GM19035 (cell line): ENCODE data around the gene PLA2G2D.
A peak's percentile ranks its signal among the peaks of the same experiment; 100 is the strongest.
"Not testable (repeated sequence)": the region's sequence is repeated elsewhere in the genome, so short reads cannot be mapped to it uniquely, and the experiment has no call there.

Source experiments
- ATAC-seq: cut with Tn5 transposase; IDR thresholded peaks from one replicate; pipeline ENCODE4 v1.9.1; 2021; ENCODE audit not compliant: unreplicated experiment

The PLA2G2D gene

DNA sequence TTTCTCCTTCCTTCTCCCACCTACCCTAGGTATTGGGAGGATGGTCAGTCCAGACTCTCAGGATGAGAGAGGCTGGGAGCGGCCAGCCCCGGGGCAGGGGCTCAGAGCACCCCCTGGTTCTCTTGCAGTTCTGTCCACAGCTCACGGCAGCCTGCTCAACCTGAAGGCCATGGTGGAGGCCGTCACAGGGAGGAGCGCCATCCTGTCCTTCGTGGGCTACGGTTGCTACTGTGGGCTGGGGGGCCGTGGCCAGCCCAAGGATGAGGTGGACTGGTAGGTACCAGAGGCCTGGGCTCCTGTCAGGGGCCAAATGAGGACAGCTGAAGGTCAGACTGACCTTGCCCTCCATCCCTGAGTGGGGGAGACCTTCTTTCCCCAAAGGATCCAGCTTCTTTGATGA is 24.0 kb upstream of the PLA2G2D start:
- ATAC-seq = no peak

DNA sequence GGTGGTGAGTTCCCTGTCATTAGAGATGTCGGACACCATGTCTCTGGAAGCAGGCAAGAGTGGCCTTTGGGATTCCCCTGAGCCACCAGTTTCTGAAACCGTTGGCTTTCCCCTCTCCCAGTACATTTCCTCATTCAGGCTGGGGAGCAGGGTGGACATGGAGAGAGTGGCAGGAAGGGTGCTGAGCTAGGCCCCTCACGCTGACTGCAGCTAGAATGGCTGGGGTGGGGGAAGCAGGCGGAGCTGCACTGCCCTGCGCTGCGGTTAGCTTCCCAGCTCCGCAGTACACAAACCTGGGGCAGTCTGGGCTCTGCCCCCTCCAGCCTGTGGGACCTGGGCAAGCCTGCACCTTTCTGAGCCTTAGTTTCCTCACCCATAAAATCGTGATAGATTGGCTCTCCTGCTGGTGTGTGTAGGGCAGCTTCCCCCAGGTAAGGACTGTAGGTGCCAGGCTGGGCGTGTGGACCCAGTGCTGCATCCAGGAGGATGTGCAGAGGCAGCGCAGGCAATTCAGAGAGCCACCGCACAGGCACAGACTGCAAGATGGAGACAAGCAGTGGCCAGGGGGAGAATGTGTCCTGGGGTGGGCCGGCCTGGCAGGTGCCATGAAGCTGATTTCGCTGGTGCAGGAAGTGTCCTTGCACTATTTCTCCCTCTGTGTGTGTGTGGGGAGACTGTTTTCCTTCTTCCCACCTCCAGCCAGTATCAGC is 22.8 kb upstream of the PLA2G2D start:
- no peak for ATAC-seq

DNA sequence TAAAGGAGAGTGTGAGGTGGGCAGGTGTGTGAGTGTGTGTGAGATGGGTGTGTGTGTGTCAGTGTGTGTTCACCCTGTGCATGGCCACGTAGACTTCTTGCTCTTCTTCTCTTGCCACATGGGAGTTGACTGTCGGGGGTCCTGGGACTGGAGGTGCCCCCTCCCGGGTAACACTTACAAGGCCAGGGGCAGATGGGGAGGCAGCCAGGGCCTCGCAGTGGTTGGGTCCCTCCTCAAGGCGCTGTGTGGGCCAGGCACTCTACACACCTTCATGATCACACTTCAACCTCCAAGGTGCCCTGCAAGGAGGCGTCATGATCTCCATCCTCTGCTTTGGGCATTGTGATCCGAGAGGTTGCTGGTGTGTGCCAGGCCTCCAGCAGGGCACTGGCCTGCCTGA is 22.1 kb upstream of the PLA2G2D start:
- no peak for ATAC-seq

DNA sequence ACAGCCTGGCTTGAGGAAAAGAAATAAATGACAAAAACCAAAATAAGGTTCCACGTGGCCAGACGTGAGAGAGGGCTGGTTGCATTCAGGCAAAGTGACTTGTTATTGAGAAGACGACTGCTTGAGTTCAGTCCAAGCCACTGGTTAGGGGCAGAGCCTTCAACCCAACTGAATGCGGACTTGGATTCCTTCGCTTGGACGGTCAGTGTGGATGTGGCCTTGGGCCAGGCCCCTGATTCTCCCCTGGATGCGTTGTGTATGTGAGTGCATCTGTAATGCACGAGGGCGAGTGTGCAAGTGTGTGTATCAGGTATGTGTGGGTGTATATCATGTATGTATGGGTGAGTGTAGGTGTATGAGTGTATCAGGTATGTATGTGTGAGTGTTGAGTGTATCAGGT is 21.7 kb upstream of the PLA2G2D start:
- ATAC-seq = no peak

DNA sequence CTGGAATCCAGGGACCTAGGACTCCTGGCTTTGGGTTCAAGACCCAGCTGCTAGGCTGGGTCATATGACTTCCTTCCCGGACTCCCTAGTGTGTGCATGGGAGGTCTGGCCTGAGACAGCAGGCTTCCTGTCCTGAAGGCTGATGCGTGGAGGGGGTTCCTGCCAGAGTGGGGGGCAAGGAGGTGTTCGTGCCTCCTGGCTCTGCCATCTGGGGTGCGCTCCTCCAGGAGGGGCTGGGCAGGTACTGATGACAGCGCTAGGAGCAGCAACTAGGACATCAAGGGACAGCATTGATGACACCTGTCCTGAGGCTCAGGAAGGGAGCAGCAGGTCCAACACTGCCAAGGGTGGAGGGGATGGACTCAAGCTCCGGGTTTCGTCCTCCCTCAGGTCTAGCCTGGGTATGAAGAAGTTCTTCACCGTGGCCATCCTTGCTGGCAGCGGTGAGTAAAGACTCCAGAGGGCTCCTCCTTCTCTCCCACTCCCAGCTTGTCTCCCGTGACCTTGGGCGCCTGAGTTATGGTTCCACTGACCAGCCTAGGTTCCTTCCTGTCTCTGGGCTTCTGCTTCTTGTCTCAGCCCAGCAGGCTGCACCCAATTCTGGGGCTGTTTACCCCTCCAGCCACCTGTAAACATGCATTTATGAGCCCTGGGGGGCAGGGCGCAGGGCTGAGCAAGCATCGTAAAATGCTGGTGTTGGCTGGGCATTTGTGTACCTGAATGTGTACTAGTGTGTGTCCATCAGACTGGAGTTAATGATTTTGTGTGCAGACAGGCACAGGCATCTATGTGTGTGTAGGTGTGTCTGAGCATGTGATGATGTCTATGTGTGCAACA is 20.7 kb upstream of the PLA2G2D start:
- no peak for ATAC-seq

DNA sequence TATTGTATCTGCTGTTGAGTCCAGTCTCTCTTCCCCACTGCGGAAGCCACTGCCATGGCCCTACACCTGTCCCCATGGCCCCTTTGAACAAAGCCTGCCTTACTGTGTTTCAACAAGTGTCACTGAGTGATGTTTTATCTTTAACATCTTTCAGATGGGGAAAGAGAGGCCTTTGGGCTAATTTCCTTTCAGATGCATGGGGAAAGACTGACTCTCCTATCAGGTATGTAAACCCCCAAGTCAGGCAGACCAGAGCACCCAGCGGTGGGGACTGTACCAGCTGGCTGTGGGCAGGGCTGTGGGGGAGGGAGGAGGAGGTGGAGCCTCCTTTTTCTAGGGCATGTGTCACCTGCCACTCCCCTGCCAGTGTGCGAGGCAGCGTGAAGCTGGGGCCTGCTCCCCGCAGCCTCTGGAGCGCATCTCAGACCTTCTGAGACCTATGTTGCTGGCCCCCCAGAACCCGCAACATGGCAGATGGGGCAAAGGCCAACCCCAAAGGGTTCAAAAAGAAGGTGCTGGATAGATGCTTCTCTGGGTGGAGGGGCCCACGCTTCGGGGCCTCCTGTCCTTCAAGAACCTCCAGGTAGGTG is 19.7 kb upstream of the PLA2G2D start, which contains the start of gene PLA2G2F:
PLA2G2F (plus strand) TSS at position 363 of the 590 bp plus-strand sequence; CDS start at position 468, 105 bp downstream.
- no peak for ATAC-seq

DNA sequence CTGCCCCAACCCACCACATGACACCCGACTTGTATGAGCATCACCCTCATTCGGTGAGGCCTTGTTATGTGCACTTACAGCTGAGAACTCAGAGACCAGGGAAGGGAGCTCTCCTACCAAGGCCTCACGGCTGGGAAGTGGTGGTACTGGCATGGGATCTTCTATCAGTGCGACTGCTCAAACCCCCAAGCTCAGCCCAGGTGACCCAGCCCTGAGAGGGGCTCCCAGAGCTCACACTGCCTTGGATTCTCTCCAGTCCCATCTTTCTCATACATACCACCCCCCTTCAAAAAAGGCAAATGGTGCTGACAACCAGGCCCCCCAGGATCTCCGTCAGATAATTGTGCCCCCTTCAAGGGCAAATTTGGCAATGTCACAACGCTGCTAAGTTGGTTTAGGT is 19.0 kb upstream of the PLA2G2D start:
- no peak for ATAC-seq

DNA sequence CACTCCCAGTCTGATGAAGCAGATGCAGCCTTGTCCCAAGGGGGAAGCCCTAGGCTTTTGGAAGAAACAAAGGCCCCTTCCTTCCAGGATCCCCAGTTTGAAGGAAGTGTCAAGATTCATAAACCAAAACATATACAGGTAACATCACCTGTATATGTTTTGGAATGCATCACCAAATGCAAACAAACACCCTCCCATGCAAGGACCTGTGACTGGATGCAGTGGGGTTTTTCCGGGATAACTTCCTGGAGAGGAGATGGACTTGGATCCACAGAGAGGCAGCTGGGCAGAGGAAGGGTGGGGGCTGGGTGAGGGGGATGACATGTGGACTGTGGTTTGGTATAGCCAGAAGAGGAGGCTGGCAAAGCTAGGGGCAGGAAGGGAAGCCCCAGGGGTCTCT is 18.3 kb upstream of the PLA2G2D start:
- ATAC-seq = no peak

DNA sequence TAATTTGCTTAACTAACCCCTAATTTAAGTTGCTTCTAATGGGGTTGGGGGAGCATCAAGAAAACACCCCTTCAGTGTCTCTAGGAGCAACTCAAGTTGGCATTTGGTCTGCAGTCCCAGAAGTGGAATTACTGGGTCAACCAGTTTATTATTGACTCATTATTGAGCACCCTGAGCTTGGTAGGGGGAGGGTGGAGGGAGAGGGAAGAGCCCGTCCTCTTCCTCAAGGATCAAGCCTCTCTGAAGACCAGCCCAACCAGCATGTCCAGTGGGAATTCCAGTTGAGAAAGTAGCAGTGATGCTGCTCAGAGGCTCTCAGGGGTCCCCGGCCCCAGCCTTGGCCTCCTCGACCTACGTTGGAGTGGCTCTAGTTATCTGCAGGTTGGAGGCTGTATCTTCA is 17.7 kb upstream of the PLA2G2D start:
- ATAC-seq = no peak

DNA sequence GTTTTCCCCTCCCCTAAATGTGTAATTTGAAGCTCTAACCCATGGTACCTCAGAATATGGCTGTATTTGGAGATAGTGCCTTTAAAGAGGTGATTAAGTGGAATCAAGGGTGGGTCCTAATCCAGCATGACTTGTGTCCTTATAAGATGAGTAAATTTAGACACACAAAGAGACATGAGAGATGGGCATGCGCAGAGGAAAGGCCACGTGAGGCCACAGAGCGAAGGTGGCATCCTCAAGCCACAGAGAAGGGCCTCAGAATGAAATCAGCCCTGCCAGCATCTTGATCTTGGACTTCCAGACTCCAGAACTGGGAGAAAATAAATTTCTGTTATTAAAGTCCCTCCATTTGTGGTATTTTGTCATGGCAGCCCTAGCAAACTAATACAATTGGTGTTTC is 16.9 kb upstream of the PLA2G2D start:
- ATAC-seq = no peak

DNA sequence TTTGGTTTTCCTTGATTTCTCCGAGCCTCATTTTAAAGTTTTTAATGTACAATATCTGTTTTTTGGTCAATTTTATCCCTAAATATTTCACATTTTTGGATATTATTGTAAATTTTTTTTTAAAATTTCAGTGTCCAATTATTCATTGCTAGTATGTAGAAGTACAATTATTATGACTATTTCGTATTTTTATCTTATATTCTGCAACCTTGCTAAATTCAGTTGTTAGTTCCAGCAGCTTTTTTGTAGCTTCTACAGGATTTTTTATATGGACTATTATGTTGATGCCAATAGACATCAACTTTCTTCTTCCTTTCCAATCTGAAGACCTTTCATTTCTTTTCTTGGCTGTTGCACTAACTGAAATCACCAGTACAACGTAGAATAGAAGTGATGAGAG is 15.7 kb upstream of the PLA2G2D start:
- no peak for ATAC-seq

DNA sequence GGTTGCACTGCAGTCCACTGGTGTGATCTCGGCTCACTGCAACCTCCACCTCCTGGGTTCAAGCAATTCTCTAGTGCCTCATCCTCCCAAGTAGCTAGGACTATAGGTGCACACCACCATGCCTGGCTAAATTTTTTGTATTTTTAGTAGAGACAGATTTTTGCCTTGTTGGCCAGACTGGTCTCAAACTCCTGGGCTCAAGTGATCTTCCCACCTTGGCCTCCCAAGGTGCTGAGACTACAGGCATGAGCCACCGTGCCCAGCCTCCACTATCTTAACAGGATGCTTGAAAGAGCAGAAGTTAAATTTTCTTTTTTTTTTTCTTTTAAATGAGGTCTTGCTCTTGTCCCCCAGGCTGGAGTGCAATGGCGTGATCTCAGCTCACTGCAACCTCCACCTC is 11.2 kb upstream of the PLA2G2D start:
- ATAC-seq = not testable (repeated sequence)

DNA sequence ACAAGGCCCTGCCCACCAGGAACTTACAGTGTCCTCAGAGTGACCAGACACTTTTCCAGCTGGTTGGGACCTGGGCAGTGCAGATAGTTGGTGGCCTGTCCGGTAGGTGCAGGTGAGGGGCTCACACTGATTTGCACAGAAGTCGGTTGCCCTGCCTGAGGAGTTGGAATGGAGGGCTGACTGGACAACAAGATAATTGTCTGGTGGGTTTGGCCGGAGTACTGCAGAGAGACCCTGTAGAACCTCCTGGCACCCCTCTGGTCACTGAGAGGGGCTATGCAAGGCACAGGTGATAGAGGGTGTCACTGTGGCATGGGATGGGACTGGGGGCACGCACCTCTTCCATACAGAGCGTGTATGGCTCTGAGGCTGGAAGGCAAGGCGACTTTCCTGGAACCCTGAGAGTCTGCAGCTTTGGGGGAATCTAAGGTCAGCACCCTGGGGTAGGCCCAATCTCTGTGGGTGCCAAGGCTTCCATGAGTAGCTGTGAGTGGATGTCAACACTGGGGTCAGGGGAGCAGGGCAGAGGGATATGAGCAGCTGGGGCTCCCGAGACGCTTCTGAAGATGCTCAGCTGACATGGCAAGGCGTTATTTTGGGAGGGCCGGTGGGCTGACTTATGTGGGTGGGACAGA is 7.6 kb upstream of the PLA2G2D start:
- no peak for ATAC-seq

DNA sequence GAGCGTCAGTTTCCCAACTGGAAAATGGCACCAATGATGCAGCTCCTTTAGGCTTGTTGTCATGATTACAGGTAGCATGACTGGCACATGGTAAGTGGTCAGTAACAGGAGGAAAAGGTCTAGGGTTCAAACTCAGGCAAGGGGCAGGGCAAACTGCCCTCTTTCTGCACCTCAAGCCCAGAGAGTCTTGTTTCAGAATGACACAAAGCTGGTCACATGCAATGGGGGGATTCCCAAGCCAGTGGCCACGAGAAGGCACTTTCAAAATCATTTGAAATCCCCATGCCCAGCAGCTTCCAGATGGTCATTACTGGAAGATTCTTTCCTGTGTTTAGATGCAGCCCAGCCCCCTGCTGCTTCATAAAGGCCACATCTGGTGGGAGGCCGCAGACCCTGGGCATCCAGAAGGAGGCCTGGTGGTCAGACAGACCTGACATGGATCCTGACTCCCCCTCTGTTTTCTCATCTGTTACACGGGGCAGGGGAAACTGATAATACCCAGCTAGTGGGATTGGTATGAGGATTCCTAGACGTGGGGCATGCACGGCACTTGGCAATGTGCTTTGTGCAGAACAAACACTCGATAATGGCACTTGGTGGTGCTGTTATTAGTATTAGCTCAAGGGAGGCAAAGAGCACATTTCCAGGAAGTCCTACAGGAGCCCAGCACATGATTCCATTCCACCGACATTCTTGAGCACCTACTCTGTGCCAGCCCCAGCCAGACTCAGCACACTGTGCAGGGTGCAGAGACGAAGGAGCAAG is 6.9 kb upstream of the PLA2G2D start:
- peak; percentile 55 for ATAC-seq

DNA sequence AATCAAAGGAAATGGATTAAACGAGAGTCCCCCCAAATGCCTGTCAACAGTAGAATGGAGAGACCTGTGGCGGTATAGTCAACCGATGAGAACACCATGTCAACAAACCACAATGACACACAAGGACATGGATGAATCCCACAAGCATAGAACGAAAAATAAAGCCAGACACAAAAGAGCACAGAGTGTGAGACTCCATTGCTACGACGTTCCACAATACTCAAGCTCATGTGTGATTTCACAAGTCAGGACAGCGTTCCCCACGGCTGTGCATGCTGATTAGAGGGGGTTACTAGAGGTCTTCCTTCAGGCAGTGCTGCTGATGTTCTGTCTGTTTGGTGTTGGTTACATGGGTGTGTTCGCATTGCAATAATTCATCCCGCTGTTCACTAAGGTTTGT is 5.8 kb upstream of the PLA2G2D start:
- ATAC-seq = no peak

DNA sequence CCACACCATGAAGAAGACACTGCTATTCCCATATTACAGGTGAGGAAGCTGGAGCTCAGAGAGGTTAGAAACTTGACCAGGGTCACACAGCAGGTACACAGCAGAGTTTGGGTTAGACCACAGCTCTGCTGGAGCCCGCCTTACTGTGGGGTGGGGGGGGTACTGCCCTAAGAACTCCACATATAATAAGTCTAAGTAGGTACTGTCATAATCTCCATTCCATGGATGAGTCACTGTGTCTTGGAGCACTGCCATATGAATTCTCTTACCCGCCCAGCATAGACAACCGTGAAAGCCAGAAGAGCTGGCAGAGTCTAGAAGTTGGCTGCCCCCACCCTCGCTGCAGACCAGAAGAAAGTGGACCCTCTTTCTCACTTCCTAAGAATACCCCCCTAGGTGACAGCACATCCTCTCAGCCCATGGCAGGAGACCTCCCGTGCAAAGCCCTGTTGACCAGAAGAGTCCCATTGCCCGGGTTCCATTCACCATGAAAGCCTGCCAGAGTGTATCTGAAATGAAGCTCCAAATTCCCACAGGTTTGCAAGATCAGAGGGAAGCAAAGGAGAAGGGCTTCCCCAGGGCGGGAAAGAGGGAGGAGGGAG is 5.2 kb upstream of the PLA2G2D start:
- no peak for ATAC-seq

DNA sequence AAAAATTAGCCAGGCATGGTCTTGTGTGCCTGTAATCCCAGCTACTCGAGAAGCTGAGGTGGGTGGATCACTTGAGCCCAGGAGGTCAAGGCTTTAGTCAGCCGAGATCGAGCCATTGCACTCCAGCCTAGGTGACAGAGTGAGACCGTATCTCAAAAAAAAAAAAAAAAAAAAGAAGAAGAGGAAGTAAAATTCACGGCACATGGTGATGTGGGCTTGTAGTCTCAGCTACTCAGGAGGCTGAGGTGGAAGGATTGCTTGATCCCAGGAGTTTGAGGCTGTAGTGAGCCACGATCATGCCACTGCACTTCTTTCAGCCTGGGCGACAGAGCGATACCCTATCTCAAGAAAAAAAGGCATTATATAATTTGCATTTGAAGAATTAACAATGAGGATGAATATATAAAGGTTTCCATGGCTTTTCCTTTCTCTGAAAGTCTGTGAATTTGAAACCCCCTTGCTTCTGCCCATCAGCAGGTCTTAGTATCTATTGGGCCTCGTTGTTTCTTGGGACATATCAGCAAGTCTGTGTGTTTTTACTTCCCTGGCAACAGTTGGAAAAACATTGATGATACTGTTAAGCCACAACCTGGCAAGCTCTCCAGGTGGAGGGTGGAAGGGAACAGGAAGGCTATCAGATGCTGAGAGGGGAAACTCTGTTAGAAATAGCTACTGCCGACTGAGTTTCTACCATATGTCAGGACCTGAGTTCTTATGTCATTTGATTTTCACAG is 4.6 kb upstream of the PLA2G2D start:
- no peak for ATAC-seq

DNA sequence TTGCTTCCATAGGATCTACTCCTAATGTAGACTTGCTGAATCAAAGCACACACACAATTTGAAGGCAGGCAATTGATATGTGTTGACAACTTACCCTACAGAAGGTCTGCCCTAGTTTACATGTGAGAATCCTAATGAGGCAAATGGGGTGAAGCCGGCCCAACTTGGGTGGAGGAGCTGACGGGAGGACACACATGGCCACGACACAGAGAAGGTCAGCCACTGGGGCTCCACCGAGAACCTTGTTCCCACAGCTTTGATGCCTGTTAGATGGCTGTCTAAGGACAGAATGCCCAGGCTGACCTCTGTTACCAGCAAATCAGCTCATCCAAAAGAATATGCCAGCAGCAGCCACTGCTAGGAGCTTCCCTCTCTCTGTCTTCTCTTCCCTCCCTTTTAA is 1.5 kb upstream of the PLA2G2D start:
- ATAC-seq = no peak

DNA sequence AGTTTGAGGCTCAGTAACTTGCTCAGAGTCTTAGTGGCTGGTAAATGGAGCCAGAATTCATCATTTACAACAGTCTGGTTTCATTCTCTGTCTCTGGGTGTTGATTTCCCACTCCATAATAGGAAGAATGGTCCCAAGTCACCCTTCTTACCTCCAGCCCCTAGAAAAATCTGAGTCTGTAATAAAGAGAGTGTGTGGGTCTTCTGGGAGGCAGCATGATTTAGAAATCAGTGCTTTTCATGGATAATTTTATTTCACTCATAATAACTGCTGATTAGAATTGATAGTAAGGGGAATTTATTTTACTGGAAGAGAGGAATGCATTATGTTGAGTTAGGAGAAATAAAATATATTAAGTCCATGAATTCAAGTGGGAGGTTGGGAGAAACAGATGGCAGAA is 2.1 kb downstream of the PLA2G2D start:
- ATAC-seq = no peak

DNA sequence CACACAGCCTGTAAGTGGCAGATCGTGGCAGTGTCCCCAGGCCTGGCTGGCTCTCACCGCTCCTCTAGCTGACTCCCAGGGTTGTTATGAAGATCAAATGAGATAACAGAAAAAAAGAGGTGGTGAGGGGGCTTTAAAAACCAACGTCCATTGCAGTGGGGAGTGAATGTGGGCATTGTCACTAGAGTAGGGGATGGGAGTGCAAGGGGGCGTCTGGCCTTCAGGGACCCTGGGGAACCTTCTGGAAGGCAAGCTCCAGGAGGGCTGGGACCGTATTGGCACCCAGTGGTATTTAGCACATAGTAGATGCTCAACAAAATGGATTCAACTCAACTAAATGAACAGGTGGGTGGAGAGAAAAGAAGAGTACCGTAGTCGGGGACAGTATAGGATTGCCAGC is 3.4 kb downstream of the PLA2G2D start:
- no peak for ATAC-seq
